ENCODE results near the gene SPEM1. TPM values are rescaled to one million over a fixed set of nuclear protein-coding genes. Genes with fewer than 3 reads are reported as not detected.

SPEM1 gene
- total RNA-seq, 2 experiments from 2014 or later: not detected

GRCh38 chr17:7388856-7389255 is 31.3 kb upstream of the SPEM1 start:
- POLR2A ChIA-PET: interaction anchor here (1.1 kb wide), 1 partner anchor 11 kb away, joined by 3 read pairs; no protein-coding TSS in a partner anchor
- H3K36me3 Mint-ChIP-seq (ENCODE audit: low read depth): peaks cover 33% of the 10 kb centered on the region
- no peak overlapping the region for H3K4me3 Mint-ChIP-seq
- ATAC-seq (no peak), DNase-seq (no peak)
- peaks cover 25% of the 10 kb centered on the region for H3K4me1 Mint-ChIP-seq (ENCODE audit: low read depth)
- H3K27me3 Mint-ChIP-seq (ENCODE audit: low read depth): no peaks in the 10 kb centered on the region
- CTCF ChIA-PET: no interaction called here
- no peaks in the 10 kb centered on the region for H3K9me3 Mint-ChIP-seq (ENCODE audit: insufficient read depth)
- H3K27ac Mint-ChIP-seq: no peak overlapping the region

DNA sequence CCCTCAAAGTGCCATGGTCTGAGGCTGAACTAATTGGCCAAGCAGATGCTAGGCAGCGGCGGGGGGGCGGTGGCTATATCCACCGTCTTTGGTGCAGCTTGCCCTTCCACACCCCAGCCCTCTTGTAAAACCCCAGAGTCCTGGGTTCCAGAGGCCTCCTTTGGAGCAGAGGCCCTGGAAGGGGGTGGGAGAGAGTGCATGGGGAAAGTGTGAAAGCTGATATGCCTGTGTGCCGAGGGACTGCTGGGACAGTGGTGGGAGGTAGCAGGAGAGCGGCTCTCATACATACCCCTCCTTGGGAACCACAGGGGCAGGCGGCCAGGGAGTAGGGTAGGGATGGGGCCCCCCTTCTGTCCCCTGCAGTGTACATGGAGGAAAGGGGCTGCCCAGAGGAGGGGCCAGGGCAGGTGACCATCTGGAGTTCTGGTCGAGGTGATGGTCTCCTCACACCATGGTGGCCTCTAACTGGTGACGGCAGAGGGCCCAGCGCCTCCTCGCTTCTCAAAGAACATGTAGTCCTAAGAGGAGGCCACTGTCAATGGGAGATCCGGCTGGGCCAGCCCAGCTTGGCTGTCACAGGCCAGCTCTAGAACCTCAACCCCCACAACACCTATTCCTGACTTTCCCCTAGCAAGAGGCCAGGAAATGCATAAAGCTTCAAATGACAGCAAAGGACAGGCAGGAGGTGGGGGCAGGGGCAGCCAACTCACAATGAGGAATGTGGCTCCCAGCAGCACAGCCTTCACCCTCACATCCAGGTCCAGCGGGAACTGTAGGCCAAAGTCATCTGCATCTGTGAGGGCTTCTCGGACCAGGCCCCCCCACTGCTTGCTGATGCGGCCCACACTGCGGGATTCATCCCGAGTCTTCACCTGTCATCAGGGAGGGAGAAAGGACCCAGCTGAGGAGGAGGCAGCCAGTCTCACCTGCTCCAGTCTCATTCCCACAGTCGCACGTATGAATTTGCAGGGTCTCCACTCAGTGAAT is 29.9 kb upstream of the SPEM1 start:
- ATAC-seq (no peak), DNase-seq (no peak)
- no peak overlapping the region for H3K27ac Mint-ChIP-seq
- peaks cover 26% of the 10 kb centered on the region for H3K4me1 Mint-ChIP-seq (ENCODE audit: low read depth)
- no peaks in the 10 kb centered on the region for H3K9me3 Mint-ChIP-seq (ENCODE audit: insufficient read depth)
- H3K27me3 Mint-ChIP-seq (ENCODE audit: low read depth): no peaks in the 10 kb centered on the region
- H3K4me3 Mint-ChIP-seq: no peak overlapping the region
- ChIA-PET POLR2A (no interaction called here), CTCF (interaction anchor here (1.4 kb wide), 1 partner anchor 297 kb away, joined by 3 read pairs; the partner anchor contains the start of gene TP53)
- peaks cover 33% of the 10 kb centered on the region for H3K36me3 Mint-ChIP-seq (ENCODE audit: low read depth)

DNA sequence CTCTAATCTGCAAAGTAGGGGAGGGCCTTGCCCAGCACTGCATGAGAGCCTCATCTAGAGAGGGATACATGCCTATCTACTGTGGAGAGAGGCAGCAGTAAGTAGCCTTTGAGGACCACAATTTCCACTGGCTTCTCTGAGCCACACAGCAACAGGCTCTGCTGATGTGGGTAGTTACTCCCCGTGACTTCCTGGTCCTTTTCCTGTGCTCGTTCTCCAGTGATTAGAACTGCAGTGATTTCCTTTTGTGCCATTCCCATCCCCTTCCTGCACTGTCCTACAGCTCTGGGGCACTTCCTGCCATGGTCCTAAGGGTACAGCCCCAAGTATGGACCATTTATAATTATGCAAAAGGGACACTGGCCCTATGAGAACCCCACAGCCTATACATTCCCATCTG is 28.8 kb upstream of the SPEM1 start:
- peaks cover 26% of the 10 kb centered on the region for H3K4me1 Mint-ChIP-seq (ENCODE audit: low read depth)
- peaks cover 33% of the 10 kb centered on the region for H3K36me3 Mint-ChIP-seq (ENCODE audit: low read depth)
- H3K9me3 Mint-ChIP-seq (ENCODE audit: insufficient read depth): no peaks in the 10 kb centered on the region
- CTCF ChIA-PET: no interaction called here
- no peak overlapping the region for H3K27ac Mint-ChIP-seq
- POLR2A ChIA-PET: no interaction called here
- DNase-seq (no peak), ATAC-seq (no peak)
- no peak overlapping the region for H3K4me3 Mint-ChIP-seq
- no peaks in the 10 kb centered on the region for H3K27me3 Mint-ChIP-seq (ENCODE audit: low read depth)

DNA sequence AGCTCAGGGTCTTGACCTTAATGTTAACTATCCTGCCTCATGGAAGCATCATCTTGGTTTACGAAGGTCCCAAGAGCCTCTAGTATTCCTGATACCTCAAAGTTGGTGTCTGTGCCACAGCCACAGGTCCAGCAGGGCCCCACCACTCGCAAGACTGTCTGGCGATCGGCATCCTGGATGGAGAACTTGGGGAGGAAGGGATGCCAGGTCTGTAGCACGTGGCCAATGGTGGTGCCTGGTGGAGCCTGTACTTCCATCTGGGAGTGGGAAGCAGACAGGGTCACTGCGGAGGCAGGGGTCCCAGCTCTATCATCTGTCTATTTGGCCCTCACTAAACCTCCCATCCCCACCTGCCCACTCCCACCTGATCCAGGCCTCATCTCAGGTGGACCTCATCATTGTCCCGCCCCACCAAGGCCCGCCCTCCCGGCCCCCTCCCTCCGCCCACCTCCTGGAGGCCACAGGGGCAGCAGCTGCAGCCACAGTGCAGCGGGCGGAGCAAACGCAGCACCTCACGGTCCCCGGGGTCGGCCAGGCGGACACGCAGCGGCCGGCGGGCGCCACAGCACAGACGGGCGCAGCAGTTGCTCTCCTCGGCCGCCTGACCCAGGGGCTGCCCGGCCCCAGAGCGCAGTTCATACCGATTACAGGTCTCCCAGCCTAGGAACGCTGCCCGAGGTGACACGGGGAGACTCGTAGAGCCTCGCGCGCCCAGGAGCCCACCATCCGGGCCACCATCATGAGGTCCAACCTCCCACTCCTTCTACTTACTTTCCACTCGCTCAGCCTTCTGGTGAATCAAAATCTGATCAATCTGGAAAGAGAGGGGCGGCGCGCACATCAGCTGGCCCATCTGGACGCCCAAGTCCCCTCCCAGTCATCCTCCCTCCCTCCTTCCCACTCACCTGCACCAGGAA is 27.2 kb upstream of the SPEM1 start:
- no peak for DNase-seq
- Mint-ChIP-seq H3K36me3 (ENCODE audit: low read depth) (peaks cover 33% of the 10 kb centered on the region), H3K4me1 (ENCODE audit: low read depth) (peaks cover 26% of the 10 kb centered on the region), H3K9me3 (ENCODE audit: insufficient read depth) (no peaks in the 10 kb centered on the region), H3K4me3 (peak overlapping the region; percentile 92), H3K27me3 (ENCODE audit: low read depth) (no peaks in the 10 kb centered on the region), H3K27ac (peak overlapping the region; percentile 49)
- no peak for ATAC-seq
- CTCF ChIA-PET: interaction anchor here (2.4 kb wide), 1 partner anchor 11 kb away, joined by 6 read pairs; the partner anchor contains the start of gene TMEM256
- POLR2A ChIA-PET: interaction anchor here (1.9 kb wide), 1 partner anchor 11 kb away, joined by 10 read pairs; the partner anchor contains the start of gene TMEM256

- DNase-seq: peak; percentile 70
- peaks cover 33% of the 10 kb centered on the region for H3K36me3 Mint-ChIP-seq (ENCODE audit: low read depth)
- ChIA-PET CTCF (interaction anchor here (0.7 to 2.4 kb wide), 5 partner anchors 10 to 64 kb away, joined by 3 to 6 read pairs (median 4); partner anchors contain the start of genes NEURL4, TMEM102, TMEM256 and TMEM95), POLR2A (interaction anchor here (1.9 kb wide), 1 partner anchor 10 kb away, joined by 10 read pairs; the partner anchor contains the start of gene TMEM256)
- H3K27ac Mint-ChIP-seq: peak overlapping the region; percentile 87
- H3K27me3 Mint-ChIP-seq (ENCODE audit: low read depth): no peaks in the 10 kb centered on the region
- no peaks in the 10 kb centered on the region for H3K9me3 Mint-ChIP-seq (ENCODE audit: insufficient read depth)
- peaks cover 26% of the 10 kb centered on the region for H3K4me1 Mint-ChIP-seq (ENCODE audit: low read depth)
- ATAC-seq: peak; percentile 64
- H3K4me3 Mint-ChIP-seq: peak overlapping the region; percentile 92
These were observed 26.3 kb upstream of the SPEM1 start for GRCh38 chr17:7393613-7394451.

- Mint-ChIP-seq H3K36me3 (ENCODE audit: low read depth) (peaks cover 25% of the 10 kb centered on the region), H3K4me1 (ENCODE audit: low read depth) (peaks cover 23% of the 10 kb centered on the region), H3K27ac (peak within 1 kb of the TSS; percentile 94), H3K27me3 (ENCODE audit: low read depth) (no peaks in the 10 kb centered on the region), H3K9me3 (ENCODE audit: insufficient read depth) (no peaks in the 10 kb centered on the region), H3K4me3 (peak within 1 kb of the TSS; percentile 92)
- POLR2A ChIA-PET: interaction anchor here (1.9 kb wide), 1 partner anchor 9 kb away, joined by 10 read pairs; the partner anchor contains the start of gene TMEM256
- CTCF ChIA-PET: interaction anchor here (0.7 to 2.4 kb wide), 6 partner anchors 9 to 97 kb away, joined by 3 to 6 read pairs (median 4); partner anchors contain the start of genes NEURL4, TMEM102, TMEM256 and TMEM95
- DNase-seq: peak; percentile 82
- peak; percentile 91 for ATAC-seq
These were observed 25.5 kb upstream of the SPEM1 start, which contains the start of gene PLSCR3 for GRCh38 chr17:7394452-7395191. Gene PLSCR3, minus strand, starts transcription at chr17:7394525. Its CDS starts 415 bp downstream, at chr17:7394110.

DNA sequence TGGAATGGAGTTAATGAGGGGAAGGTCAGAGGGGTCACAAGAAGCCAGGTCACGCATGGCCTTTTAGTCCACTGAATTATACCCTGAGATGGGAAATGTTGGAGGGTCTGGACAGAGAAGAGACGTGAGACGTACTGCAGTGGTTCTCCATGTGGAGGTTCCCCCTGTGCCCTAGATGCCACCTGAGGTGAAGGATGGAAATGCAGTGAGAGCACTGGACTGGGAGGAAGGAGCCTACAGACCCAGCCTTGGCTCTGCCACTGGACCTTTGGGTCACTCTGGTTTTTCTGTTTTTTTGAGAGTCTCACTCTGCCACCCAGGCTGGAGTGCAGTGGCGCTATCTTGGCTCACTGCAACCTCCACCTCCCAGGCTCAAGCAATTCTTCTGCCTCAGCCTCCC is 24.0 kb upstream of the SPEM1 start:
- Mint-ChIP-seq H3K9me3 (ENCODE audit: insufficient read depth) (no peaks in the 10 kb centered on the region), H3K27me3 (ENCODE audit: low read depth) (no peaks in the 10 kb centered on the region), H3K27ac (no peak overlapping the region), H3K4me3 (no peak overlapping the region), H3K36me3 (ENCODE audit: low read depth) (peaks cover 17% of the 10 kb centered on the region), H3K4me1 (ENCODE audit: low read depth) (peaks cover 23% of the 10 kb centered on the region)
- DNase-seq (no peak), ATAC-seq (no peak)
- ChIA-PET CTCF (no interaction called here), POLR2A (no interaction called here)

DNA sequence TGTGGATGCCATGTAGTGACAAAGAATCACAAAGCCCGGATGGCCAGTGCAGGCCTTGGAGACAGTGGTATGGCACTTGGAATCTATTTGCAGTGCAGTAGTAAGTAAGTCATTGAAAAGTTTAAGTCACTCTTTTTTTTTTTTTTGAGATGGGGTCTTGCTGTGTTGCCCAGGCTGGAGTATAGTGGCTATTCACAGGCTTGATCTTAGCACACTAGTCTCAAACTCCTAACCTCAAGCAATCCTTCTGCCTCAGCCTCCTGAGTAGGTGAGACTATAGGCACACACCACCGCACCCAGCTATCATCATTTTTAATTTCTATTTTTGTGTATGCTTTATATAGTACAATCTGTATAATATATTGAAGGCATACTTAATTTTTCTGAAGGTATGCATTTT is 21.5 kb upstream of the SPEM1 start:
- no peak for ATAC-seq

DNA sequence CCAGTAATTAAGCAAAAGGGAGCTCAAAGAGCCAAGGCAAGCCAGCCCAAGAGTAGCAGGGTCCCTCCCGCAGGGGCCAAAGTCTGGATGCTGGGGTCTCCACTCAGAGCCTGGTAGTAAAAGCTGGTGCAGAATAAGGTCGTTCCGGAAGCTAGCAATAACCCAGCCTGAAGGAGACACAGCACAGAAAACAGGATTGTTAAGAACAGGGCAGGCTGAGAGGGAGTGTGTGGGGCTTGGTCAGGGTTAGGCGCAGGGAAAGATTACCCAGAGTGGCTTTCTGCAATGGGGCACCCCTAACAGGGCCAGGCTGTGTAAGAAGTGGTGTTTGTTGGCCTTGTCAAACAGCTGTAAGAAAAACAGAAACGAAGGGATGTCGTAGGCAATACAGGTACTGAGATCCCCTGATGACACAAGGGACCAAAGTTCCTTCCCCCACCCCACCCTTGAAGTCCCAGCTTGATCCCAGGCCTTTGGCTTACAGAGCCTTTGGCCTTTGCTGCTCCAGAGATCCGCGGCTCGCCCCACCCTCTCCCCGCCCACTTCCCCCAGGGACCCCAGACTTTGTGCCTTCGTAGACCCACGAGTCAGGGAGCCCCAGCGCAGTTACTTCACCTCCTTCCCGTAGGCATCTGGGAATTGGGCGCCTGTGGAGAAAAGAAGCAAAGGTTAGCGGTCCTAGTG is 16.9 kb upstream of the SPEM1 start:
- peaks cover 9% of the 10 kb centered on the region for H3K27me3 Mint-ChIP-seq (ENCODE audit: low read depth)
- ChIA-PET CTCF (interaction anchor here (0.6 to 3.8 kb wide), 7 partner anchors 10 to 122 kb away, joined by 3 to 22 read pairs (median 4); partner anchors contain the start of genes PLSCR3, SLC2A4, TMEM102 and TMEM95), POLR2A (interaction anchor here (0.6 to 2.2 kb wide), 7 partner anchors 9 to 171 kb away, joined by 3 to 10 read pairs (median 4); partner anchors contain the start of genes NEURL4, PLSCR3 and POLR2A)
- peak overlapping the region; percentile 94 for H3K27ac Mint-ChIP-seq
- no peaks in the 10 kb centered on the region for H3K9me3 Mint-ChIP-seq (ENCODE audit: insufficient read depth)
- peaks cover 2% of the 10 kb centered on the region for H3K36me3 Mint-ChIP-seq (ENCODE audit: low read depth)
- ATAC-seq: no peak
- H3K4me1 Mint-ChIP-seq (ENCODE audit: low read depth): peaks cover 18% of the 10 kb centered on the region
- H3K4me3 Mint-ChIP-seq: peak overlapping the region; percentile 95
- peak; percentile 49 for DNase-seq

More for the DNA sequence above, 21.5 kb upstream of the SPEM1 start:
- Mint-ChIP-seq H3K36me3 (ENCODE audit: low read depth) (peaks cover 2% of the 10 kb centered on the region), H3K9me3 (ENCODE audit: insufficient read depth) (no peaks in the 10 kb centered on the region), H3K27ac (no peak overlapping the region), H3K27me3 (ENCODE audit: low read depth) (no peaks in the 10 kb centered on the region), H3K4me1 (ENCODE audit: low read depth) (peaks cover 16% of the 10 kb centered on the region), H3K4me3 (no peak overlapping the region)
- CTCF ChIA-PET: interaction anchor here (0.6 kb wide), 1 partner anchor 37 kb away, joined by 4 read pairs; the partner anchor contains the start of gene TMEM102
- POLR2A ChIA-PET: interaction anchor here (0.9 kb wide), 1 partner anchor 33 kb away, joined by 4 read pairs; no protein-coding TSS in a partner anchor
- DNase-seq: no peak
